ENCODE measurements around the gene MESP1. TPM values are rescaled to one million over a fixed set of nuclear protein-coding genes. Genes with fewer than 3 reads are reported as not detected.

Gene MESP1
- polyA plus RNA-seq, 3 donors: 0.04 to 1.2 (median 0.06) TPM

DNA sequence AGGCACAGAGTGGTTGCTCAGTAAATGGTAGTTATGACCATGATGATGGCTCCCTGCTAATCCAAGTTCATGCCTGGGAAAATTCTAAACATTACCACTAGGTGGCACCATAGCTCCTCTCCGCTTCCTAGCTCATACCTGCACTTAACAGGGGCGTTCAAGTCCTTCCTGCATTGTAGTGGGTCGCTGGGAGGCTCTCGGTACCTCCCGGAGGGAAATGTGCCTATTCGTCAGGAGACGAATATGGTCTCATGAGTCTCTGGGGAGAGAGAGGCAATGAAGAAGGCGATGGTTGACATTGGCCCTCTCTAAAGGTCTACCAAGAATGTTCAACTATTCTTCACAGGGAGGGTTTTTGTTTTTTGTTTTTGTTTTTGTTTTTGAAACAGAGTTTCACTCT is 10.9 kb downstream of the MESP1 start:
- no peak overlapping the region for H3K27ac ChIP-seq (ENCODE audit: low read depth in 1 of 2, low read length in 2 of 2)
- no peaks in the 10 kb centered on the region for H3K9me3 ChIP-seq (replicated peaks in 1 of 2; ENCODE audit: control insufficient read depth in 1 of 2, insufficient read depth in 1 of 2, low read length in 2 of 2)
- Mint-ChIP-seq H3K4me1 (peaks cover 2% of the 10 kb centered on the region), H3K4me3 (no peak overlapping the region), H3K9me3 (peaks cover 0 to 2% (median 0%) of the 10 kb centered on the region in 7 donors), H3K27me3 (ENCODE audit: low read depth in 3 of 3) (peaks cover 2 to 4% (median 3%) of the 10 kb centered on the region in 3 donors), H3K27ac (no peak overlapping the region), H3K36me3 (no peaks in the 10 kb centered on the region)
- no peaks in the 10 kb centered on the region for H3K4me1 ChIP-seq (ENCODE audit: control insufficient read depth in 1 of 2, insufficient read depth in 2 of 2, low read length in 2 of 2)
- WGBS (ENCODE audit: insufficient coverage): 0% methylated on average over 3 of the region's 8 CpGs
- no peaks in the 10 kb centered on the region for H3K27me3 ChIP-seq (ENCODE audit: control insufficient read depth in 2 of 2, insufficient read depth in 2 of 2, low read length in 2 of 2)
- TF ChIP-seq, protein P1, sequence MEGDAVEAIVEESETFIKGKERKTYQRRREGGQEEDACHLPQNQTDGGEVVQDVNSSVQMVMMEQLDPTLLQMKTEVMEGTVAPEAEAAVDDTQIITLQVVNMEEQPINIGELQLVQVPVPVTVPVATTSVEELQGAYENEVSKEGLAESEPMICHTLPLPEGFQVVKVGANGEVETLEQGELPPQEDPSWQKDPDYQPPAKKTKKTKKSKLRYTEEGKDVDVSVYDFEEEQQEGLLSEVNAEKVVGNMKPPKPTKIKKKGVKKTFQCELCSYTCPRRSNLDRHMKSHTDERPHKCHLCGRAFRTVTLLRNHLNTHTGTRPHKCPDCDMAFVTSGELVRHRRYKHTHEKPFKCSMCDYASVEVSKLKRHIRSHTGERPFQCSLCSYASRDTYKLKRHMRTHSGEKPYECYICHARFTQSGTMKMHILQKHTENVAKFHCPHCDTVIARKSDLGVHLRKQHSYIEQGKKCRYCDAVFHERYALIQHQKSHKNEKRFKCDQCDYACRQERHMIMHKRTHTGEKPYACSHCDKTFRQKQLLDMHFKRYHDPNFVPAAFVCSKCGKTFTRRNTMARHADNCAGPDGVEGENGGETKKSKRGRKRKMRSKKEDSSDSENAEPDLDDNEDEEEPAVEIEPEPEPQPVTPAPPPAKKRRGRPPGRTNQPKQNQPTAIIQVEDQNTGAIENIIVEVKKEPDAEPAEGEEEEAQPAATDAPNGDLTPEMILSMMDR (IDR thresholded peaks at IDR 0.05): peak; percentile 97
- no peaks in the 10 kb centered on the region for H3K36me3 ChIP-seq (replicated peaks in 1 of 2; ENCODE audit: control insufficient read depth in 1 of 2, insufficient read depth in 2 of 2, low read length in 2 of 2)
- DNase-seq: peak; percentile 46 to 71 (median 64)
- no peak overlapping the region for H3K4me2 ChIP-seq (replicated peaks; ENCODE audit: extremely low read depth, low read length, poor library complexity, severe bottlenecking)
- no peaks in the 10 kb centered on the region for H3K79me2 ChIP-seq (ENCODE audit: insufficient read depth, low read length)
- H3K4me3 ChIP-seq (replicated peaks in 1 of 3; ENCODE audit: low read depth in 2 of 3, low read length in 3 of 3): no peak overlapping the region
- no peak overlapping the region for H3K9ac ChIP-seq (ENCODE audit: insufficient read depth, low read length, poor library complexity, severe bottlenecking)
- H2AFZ ChIP-seq (ENCODE audit: insufficient read depth, low read depth, low read length, poor library complexity, severe bottlenecking): no peak overlapping the region
- intact Hi-C loops (cut with micrococcal nuclease): loop anchor here in 1 of 2 donors (2.0 kb wide), 1 partner anchor 347 kb away; no protein-coding TSS in a partner anchor
- no peaks in the 10 kb centered on the region for H4K20me1 ChIP-seq (ENCODE audit: insufficient read depth, low read length)

GRCh38 chr15:89735773-89736172 is 15.3 kb downstream of the MESP1 start:
- H3K79me2 ChIP-seq (ENCODE audit: insufficient read depth, low read length): no peaks in the 10 kb centered on the region
- no peaks in the 10 kb centered on the region for H4K20me1 ChIP-seq (ENCODE audit: insufficient read depth, low read length)
- Mint-ChIP-seq H3K9me3 (peaks cover 0 to 2% (median 0%) of the 10 kb centered on the region in 7 donors), H3K27me3 (ENCODE audit: low read depth in 3 of 3) (peaks cover 4 to 12% (median 6%) of the 10 kb centered on the region in 3 donors), H3K4me3 (no peak overlapping the region), H3K27ac (peak overlapping the region in 1 of 7 donors; percentile 68), H3K36me3 (no peaks in the 10 kb centered on the region), H3K4me1 (peaks cover 2% of the 10 kb centered on the region)
- H3K36me3 ChIP-seq (replicated peaks in 1 of 2; ENCODE audit: control insufficient read depth in 1 of 2, insufficient read depth in 2 of 2, low read length in 2 of 2): no peaks in the 10 kb centered on the region
- no peak for DNase-seq
- H3K4me1 ChIP-seq (ENCODE audit: control insufficient read depth in 1 of 2, insufficient read depth in 2 of 2, low read length in 2 of 2): no peaks in the 10 kb centered on the region
- no peak overlapping the region for H3K4me2 ChIP-seq (replicated peaks; ENCODE audit: extremely low read depth, low read length, poor library complexity, severe bottlenecking)
- H3K4me3 ChIP-seq (replicated peaks in 1 of 3; ENCODE audit: low read depth in 2 of 3, low read length in 3 of 3): no peak overlapping the region
- H2AFZ ChIP-seq (ENCODE audit: insufficient read depth, low read depth, low read length, poor library complexity, severe bottlenecking): no peak overlapping the region
- no peaks in the 10 kb centered on the region for H3K27me3 ChIP-seq (ENCODE audit: control insufficient read depth in 2 of 2, insufficient read depth in 2 of 2, low read length in 2 of 2)
- no peaks in the 10 kb centered on the region for H3K9me3 ChIP-seq (replicated peaks in 1 of 2; ENCODE audit: control insufficient read depth in 1 of 2, insufficient read depth in 1 of 2, low read length in 2 of 2)
- intact Hi-C loops (cut with micrococcal nuclease): loop anchor here in 1 of 2 donors (5.0 kb wide), 1 partner anchor 352 kb away; no protein-coding TSS in a partner anchor
- WGBS (ENCODE audit: insufficient coverage): 90% methylated on average over 4 of the region's 4 CpGs
- no peak overlapping the region for H3K27ac ChIP-seq (ENCODE audit: low read depth in 1 of 2, low read length in 2 of 2)
- no peak overlapping the region for H3K9ac ChIP-seq (ENCODE audit: insufficient read depth, low read length, poor library complexity, severe bottlenecking)
- TF ChIP-seq, protein P1 (IDR thresholded peaks at IDR 0.05): no peak

Data from CD14-positive monocyte (primary cell).